NB4 (cell line): Measurements from ENCODE around the gene XRCC1.

ENCODE experiments used
- DNase-seq: peaks from one replicate; pipeline ENCODE4 v3.0.0; 2010; ENCODE audit warnings: low read depth
- H3K4me3 ChIP-seq: one replicate; pipeline ENCODE4 v1.5.1; 2011; ENCODE audit warnings: mild to moderate bottlenecking, low read depth, low read length, moderate library complexity
- MAX ChIP-seq: IDR thresholded peaks from 2 replicates; pipeline ENCODE4 v1.6.1; 2011; ENCODE audit warnings: low read depth, low read length
- MYC ChIP-seq: IDR thresholded peaks from 2 replicates; pipeline ENCODE4 v1.6.1; 2011; ENCODE audit warnings: low read depth, low read length
- POLR2A ChIP-seq: IDR thresholded peaks from 2 replicates; pipeline ENCODE4 v1.6.1; 2011; ENCODE audit warnings: mild to moderate bottlenecking; ENCODE audit not compliant: insufficient read length; ENCODE audit errors: extremely low read depth
- TF ChIP-seq, protein P1 (sequence below): IDR thresholded peaks from one replicate; pipeline ENCODE4 v1.5.1; 2012; ENCODE audit warnings: low read depth, low read length

The XRCC1 gene

DNA sequence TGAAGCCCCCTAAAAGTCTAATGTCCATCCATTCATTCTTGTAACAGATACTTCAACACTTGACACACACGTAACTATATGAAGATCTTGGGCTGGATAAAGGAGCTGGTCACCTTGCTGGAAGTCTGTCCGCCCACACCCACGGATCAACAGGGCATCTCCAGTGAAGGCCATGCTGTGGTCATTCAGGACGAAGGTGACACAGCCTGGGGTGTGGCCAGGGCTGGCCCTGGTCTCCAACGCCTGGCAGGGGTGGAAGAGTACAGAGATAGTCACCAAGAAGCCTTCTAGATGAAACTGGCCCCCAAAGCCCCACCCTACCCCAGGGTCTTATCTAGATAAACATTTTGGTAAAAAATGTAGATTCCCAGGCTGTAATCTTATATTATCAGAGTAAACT, 64.0 kb downstream of the XRCC1 start:
- TF ChIP-seq POLR2A (no peak), MYC (no peak), MAX (no peak)
- TF ChIP-seq, protein P1, sequence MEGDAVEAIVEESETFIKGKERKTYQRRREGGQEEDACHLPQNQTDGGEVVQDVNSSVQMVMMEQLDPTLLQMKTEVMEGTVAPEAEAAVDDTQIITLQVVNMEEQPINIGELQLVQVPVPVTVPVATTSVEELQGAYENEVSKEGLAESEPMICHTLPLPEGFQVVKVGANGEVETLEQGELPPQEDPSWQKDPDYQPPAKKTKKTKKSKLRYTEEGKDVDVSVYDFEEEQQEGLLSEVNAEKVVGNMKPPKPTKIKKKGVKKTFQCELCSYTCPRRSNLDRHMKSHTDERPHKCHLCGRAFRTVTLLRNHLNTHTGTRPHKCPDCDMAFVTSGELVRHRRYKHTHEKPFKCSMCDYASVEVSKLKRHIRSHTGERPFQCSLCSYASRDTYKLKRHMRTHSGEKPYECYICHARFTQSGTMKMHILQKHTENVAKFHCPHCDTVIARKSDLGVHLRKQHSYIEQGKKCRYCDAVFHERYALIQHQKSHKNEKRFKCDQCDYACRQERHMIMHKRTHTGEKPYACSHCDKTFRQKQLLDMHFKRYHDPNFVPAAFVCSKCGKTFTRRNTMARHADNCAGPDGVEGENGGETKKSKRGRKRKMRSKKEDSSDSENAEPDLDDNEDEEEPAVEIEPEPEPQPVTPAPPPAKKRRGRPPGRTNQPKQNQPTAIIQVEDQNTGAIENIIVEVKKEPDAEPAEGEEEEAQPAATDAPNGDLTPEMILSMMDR = no peak
- H3K4me3 ChIP-seq = no peak overlapping the region

DNA sequence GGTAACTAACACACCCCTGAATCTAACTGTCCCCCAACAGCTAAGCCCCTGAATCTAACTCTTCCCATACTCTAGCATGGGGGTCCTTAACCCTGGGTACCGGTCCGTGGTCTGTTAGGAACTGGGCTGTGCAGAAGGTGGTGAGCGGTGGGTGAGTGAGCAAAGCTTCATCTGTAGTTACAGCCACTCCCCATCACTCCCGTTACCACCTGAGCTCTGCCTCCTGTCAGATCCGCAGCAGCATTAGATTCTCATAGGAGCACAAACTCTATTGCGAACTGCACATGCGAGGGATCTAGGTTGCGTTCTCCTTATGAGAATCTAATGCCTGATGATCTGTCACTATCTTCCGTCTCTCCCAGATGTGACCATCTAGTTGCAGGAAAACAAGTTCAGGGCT, 64.6 kb downstream of the XRCC1 start:
- no peak for TF ChIP-seq MYC
- TF ChIP-seq POLR2A = no peak
- no peak for TF ChIP-seq MAX
- TF ChIP-seq, protein P1 = no peak
- H3K4me3 ChIP-seq = no peak overlapping the region
- DNase-seq = no peak

More for the DNA sequence above, 64.0 kb downstream of the XRCC1 start:
- DNase-seq = no peak

- no peak for DNase-seq
- TF ChIP-seq MAX = no peak
- TF ChIP-seq, protein P1 = no peak
- no peak for TF ChIP-seq POLR2A
- TF ChIP-seq MYC = no peak
- H3K4me3 ChIP-seq = no peak overlapping the region
Measured at GRCh38 chr19:43507880-43508279, 67.4 kb downstream of the XRCC1 start.

- TF ChIP-seq POLR2A = no peak
- TF ChIP-seq MAX = no peak
- TF ChIP-seq MYC = no peak
- TF ChIP-seq, protein P1 = no peak
- no peak overlapping the region for H3K4me3 ChIP-seq
- no peak for DNase-seq
Measured at GRCh38 chr19:43506629-43507028, 68.7 kb downstream of the XRCC1 start.

GRCh38 chr19:43505941-43506340, 69.4 kb downstream of the XRCC1 start:
- no peak for DNase-seq
- TF ChIP-seq MYC = no peak
- TF ChIP-seq POLR2A = no peak
- TF ChIP-seq, protein P1 = no peak
- TF ChIP-seq MAX = no peak

DNA sequence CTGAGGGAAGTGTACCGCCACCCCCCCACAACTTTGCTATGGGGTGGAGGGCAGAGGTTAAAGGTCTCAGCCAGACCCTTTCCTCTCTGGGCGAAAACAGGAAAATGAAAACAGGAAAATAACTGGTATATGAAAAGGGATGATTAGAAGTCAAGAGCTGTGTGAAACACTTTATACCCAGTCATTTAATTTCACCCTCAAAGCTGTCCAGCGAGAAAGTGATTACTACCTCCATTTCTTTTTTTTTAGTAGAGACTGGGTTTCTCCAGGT, 70.2 kb downstream of the XRCC1 start:
- DNase-seq = no peak
- H3K4me3 ChIP-seq = no peak overlapping the region
- TF ChIP-seq POLR2A (no peak), MYC (no peak), MAX (no peak)

More at GRCh38 chr19:43505941-43506340, 69.4 kb downstream of the XRCC1 start:
- H3K4me3 ChIP-seq = no peak overlapping the region
